K562 (cell line): ENCODE measurements around the gene CKAP5. TPM values are rescaled to one million over a fixed set of nuclear protein-coding genes. Genes with fewer than 3 reads are reported as not detected.

Source experiments
- ATAC-seq: fragments of 200-7000 bp; cut with Tn5 transposase; 3 replicates; pipeline ENCODE4 v1.9.1; 2020; ENCODE audit warnings: moderate library complexity
- BruUV-seq: library from RNA; stranded (reverse); fragments of 400-500 nt; replicated peaks from 2 replicates; lab custom pipeline; 2021; lab: Mats Ljungman, UMichigan
- CTCF ChIA-PET: fragments of 300-600 bp; formaldehyde crosslinking; extraction: SDS; loops from one replicate; lab custom pipeline; 2021; ENCODE audit warnings: low intra/inter-chr PET ratio; lab: Yijun Ruan, JAX
- POLR2A ChIA-PET: fragments of 300-600, 350-650 bp; sonication (Branson Sonifier 250); formaldehyde crosslinking; extraction: SDS; loops from one replicate; lab custom pipeline; 2021; ENCODE audit warnings: antibody characterized with exemption, inconsistent platforms; lab: Yijun Ruan, JAX
- DNase-seq, 4 experiments: peaks; one replicate each; pipeline versions ENCODE4 v3.0.0 to v3.0.0-alpha.2; 2011 to 2018; ENCODE audit warnings: low spot score in 3 of 4, mixed read lengths in 3 of 4; ENCODE audit errors: extremely low read depth in 1 of 4
- FAIRE-seq: peaks from 2 replicates; lab custom pipeline; 2011; peaks lifted over from hg19 to GRCh38; lab: Jason Lieb, UNC
- H2AFZ ChIP-seq: 2 replicates; pipeline ENCODE4 v1.6.0; 2011; ENCODE audit warnings: low read depth, low read length, control low read depth, inconsistent platforms
- H3K27ac ChIP-seq: fragments of 200-600 bp; 3 replicates; pipeline ENCODE4 v1.8.0; 2011; ENCODE audit warnings: low read depth, mild to moderate bottlenecking, control low read depth, inconsistent platforms, low read length, moderate library complexity, mixed read lengths; ENCODE audit errors: extremely low read depth
- H3K27me3 ChIP-seq, 2 experiments: fragments of 300-600 bp in 1 of 2; 2 replicates in 1 of 2; 3 replicates in 1 of 2; pipeline versions ENCODE4 v1.6.0 to v1.8.0; 2011; ENCODE audit warnings: inconsistent platforms in 2 of 2, low read length in 2 of 2, mild to moderate bottlenecking in 1 of 2, mixed read lengths in 1 of 2, moderate library complexity in 1 of 2; ENCODE audit not compliant: control insufficient read depth in 2 of 2, insufficient read depth in 2 of 2
- H3K36me3 ChIP-seq: fragments of 300-600 bp; 3 replicates; pipeline ENCODE4 v1.8.0; 2011; ENCODE audit warnings: mild to moderate bottlenecking, low read length, inconsistent platforms; ENCODE audit not compliant: control insufficient read depth, insufficient read depth
- H3K4me1 ChIP-seq, 2 experiments: fragments of 200-600 bp in 1 of 2; replicated peaks in 1 of 2; 2 replicates in 1 of 2; 3 replicates in 1 of 2; pipeline versions ENCODE4 v1.5.1 to v1.8.0; 2011; ENCODE audit warnings: inconsistent platforms in 2 of 2, low read length in 2 of 2, mild to moderate bottlenecking in 1 of 2, mixed read lengths in 1 of 2, moderate library complexity in 1 of 2; ENCODE audit not compliant: control insufficient read depth in 2 of 2, insufficient read depth in 2 of 2
- H3K4me2 ChIP-seq: 2 replicates; pipeline ENCODE4 v1.6.1; 2011; ENCODE audit warnings: low read length, control low read depth, inconsistent platforms, mixed read lengths; ENCODE audit not compliant: insufficient read depth
- H3K4me3 ChIP-seq: fragments of 200-600 bp; sonication (generic), shearing (Covaris generic); 2 replicates; pipeline ENCODE4 v1.5.1; 2016; ENCODE audit warnings: control low read depth, inconsistent platforms
- H3K79me2 ChIP-seq: fragments of 200-600 bp; 3 replicates; pipeline ENCODE4 v1.8.0; 2011; ENCODE audit warnings: low read length, inconsistent platforms; ENCODE audit not compliant: control insufficient read depth, insufficient read depth
- H3K9ac ChIP-seq, 2 experiments: 2 replicates each; pipeline versions ENCODE4 v1.6.0 to v1.6.1; 2011; ENCODE audit warnings: low read depth in 2 of 2, low read length in 2 of 2, control low read depth in 1 of 2, inconsistent platforms in 1 of 2, mild to moderate bottlenecking in 1 of 2, mixed read lengths in 1 of 2; ENCODE audit not compliant: insufficient read depth in 1 of 2
- H3K9me1 ChIP-seq: one replicate; pipeline ENCODE4 v1.6.0; 2011; ENCODE audit warnings: inconsistent platforms, mild to moderate bottlenecking, low read length, moderate library complexity; ENCODE audit not compliant: control insufficient read depth, insufficient read depth
- H3K9me3 ChIP-seq: replicated peaks from 2 replicates; pipeline ENCODE4 v1.5.1; 2011; ENCODE audit warnings: low read depth, low read length, inconsistent platforms; ENCODE audit not compliant: control insufficient read depth, insufficient read depth
- H4K20me1 ChIP-seq: replicated peaks from 2 replicates; pipeline ENCODE4 v1.6.1; 2011; ENCODE audit warnings: low read length, inconsistent platforms, mixed read lengths; ENCODE audit not compliant: control insufficient read depth, insufficient read depth
- CEBPG ChIP-seq, 3 experiments: fragments of 200-800 bp in 1 of 3; sonication (Bioruptor generic) in 1 of 3; sonication (generic) in 1 of 3; formaldehyde crosslinking in 1 of 3; IDR thresholded peaks in 2 of 3; conservative IDR thresholded peaks in 1 of 3; 2 replicates each; pipeline versions ENCODE4 v1.6.1 to v1.8.0; 2016 to 2022; ENCODE audit warnings: missing compliant biosample characterization in 2 of 3, missing genetic modification characterization in 2 of 3, mild to moderate bottlenecking in 1 of 3, missing genetic modification reagents in 1 of 3
- CLOCK ChIP-seq: fragments of 250-450 bp; sonication (Bioruptor Pico); IDR thresholded peaks from 2 replicates; pipeline ENCODE4 v1.4.0; 2020; ENCODE audit warnings: mild to moderate bottlenecking, moderate library complexity, borderline replicate concordance
- DLX4 ChIP-seq: fragments of 250-450 bp; sonication (Bioruptor Pico); IDR thresholded peaks from 2 replicates; pipeline ENCODE4 v1.6.1; 2021; ENCODE audit warnings: mild to moderate bottlenecking
- E2F8 ChIP-seq: fragments of 450-650 bp; IDR thresholded peaks from 2 replicates; pipeline ENCODE4 v1.7.1; 2018; ENCODE audit warnings: mild to moderate bottlenecking, low read depth; ENCODE audit not compliant: partially characterized antibody
- KDM4B ChIP-seq, 2 experiments: fragments of 450-650 bp in 1 of 2; sonication (generic) in 1 of 2; IDR thresholded peaks; 2 replicates each; pipeline ENCODE4 v1.6.1; 2016 to 2017; ENCODE audit warnings: borderline replicate concordance in 2 of 2, antibody characterized with exemption in 1 of 2, low read depth in 1 of 2, mild to moderate bottlenecking in 1 of 2
- OTX1 ChIP-seq: fragments of 450-650 bp; formaldehyde crosslinking; IDR thresholded peaks from 2 replicates; pipeline ENCODE4 v1.4.0; 2022; ENCODE audit warnings: mild to moderate bottlenecking
- RBBP5 ChIP-seq: fragments of 200-600 bp; sonication (generic); IDR thresholded peaks from 2 replicates; pipeline ENCODE4 v1.6.1; 2012; ENCODE audit warnings: borderline replicate concordance, mild to moderate bottlenecking, low read length, control low read depth, inconsistent platforms; ENCODE audit not compliant: insufficient read depth, poor library complexity, severe bottlenecking
- ZFPM2 ChIP-seq: fragments of 250-450 bp; sonication (Bioruptor Pico); IDR thresholded peaks from 2 replicates; pipeline ENCODE4 v1.5.1; 2022; ENCODE audit warnings: mild to moderate bottlenecking
- ZNF518B ChIP-seq: fragments of 250-450 bp; sonication (Bioruptor Pico); IDR thresholded peaks from 2 replicates; pipeline ENCODE4 v1.5.0; 2021; ENCODE audit warnings: mild to moderate bottlenecking, moderate library complexity
- WGBS: fragments of 100-300 bp; shearing (Covaris generic); methylation state at CpG from one replicate; pipeline ENCODE4 v1.1.6; 2016; ENCODE audit warnings: low coverage, mixed read lengths; ENCODE audit not compliant: insufficient coverage; ENCODE audit errors: missing lambda C conversion rate; 5-methylcytosine and 5-hydroxymethylcytosine counted together
- in situ Hi-C: fragments of 300-500 bp; cut with MboI; formaldehyde crosslinking; loops from 4 replicates; pipeline ENCODE4 v1.15.0; 2018; ENCODE audit warnings: inconsistent platforms, mixed read lengths
- intact Hi-C: fragments of 100-400 bp; cut with micrococcal nuclease; formaldehyde crosslinking; loops from 2 replicates; pipeline ENCODE4 v1.14.2; 2022
- polyA plus RNA-seq, 8 experiments: library from polyadenylated mRNA; depleted of rRNA in 4 of 8; stranded (reverse) in 5 of 8; unstranded in 3 of 8; fragments of >200 nt; fragmentation: Nextera tagmentation in 2 of 8; fragmentation: Illumina TruSeq in 1 of 8; extraction: Ambion mirVana in 2 of 8; extraction: Trizol in 1 of 8; gene quantifications; 2 replicates each; pipeline versions ENCODE4 v1.2.1 to v1.2.3, GENCODE V29; 2011 to 2014; ENCODE audit warnings: inconsistent platforms in 1 of 8, missing spikeins in 1 of 8
- total RNA-seq, 7 experiments: library from RNA; depleted of rRNA in 6 of 7; stranded (reverse); fragments of >200 nt in 6 of 7; fragmentation: Illumina TruSeq in 2 of 7; extraction: Trizol in 2 of 7; gene quantifications; 2 replicates each; pipeline versions ENCODE4 v1.2.1 to v1.2.3, GENCODE V29; 2011 to 2021; ENCODE audit warnings: low replicate concordance in 1 of 7

The CKAP5 gene
- total and polyA plus RNA-seq, 9 of the 15 experiments (the other 6 are each of a cell fraction or from before 2014, with no cell fraction given), result 60.1 to 239 (median 139) TPM

- H3K27ac ChIP-seq, result no peak overlapping the region
- no peak overlapping the region for H3K4me3 ChIP-seq
- H3K27me3 ChIP-seq, result peaks cover 0 to 3% of the 10 kb centered on the region in 2 experiments; a peak in 1 of 5 replicates
- H3K4me1 ChIP-seq, result peaks cover 4 to 17% of the 10 kb centered on the region in 2 experiments; a peak in 4 of 5 replicates
- FAIRE-seq, result no peak
- H3K9me3 ChIP-seq, result peaks cover 4% of the 10 kb centered on the region; the same call in 1 of the 2 replicates
- H3K4me2 ChIP-seq, result no peak overlapping the region
- intact Hi-C loops, result no loop called here
- DNase-seq, result no peak
- ChIA-PET CTCF (no interaction called here), POLR2A (interaction anchor here (0.6 to 1.3 kb wide), 3 partner anchors 8 to 69 kb away, joined by 3 to 7 read pairs (median 3); partner anchors contain the start of genes ARHGAP1 and ZNF408)
- peak overlapping the region in 1 of 2 experiments; percentile 65; a peak in 2 of 4 replicates for H3K9ac ChIP-seq
- no peaks in the 10 kb centered on the region for H3K9me1 ChIP-seq
- no peaks in the 10 kb centered on the region for H3K79me2 ChIP-seq
- in situ Hi-C loops, result no loop called here
- 68% methylated on average over 25 of the region's 25 CpGs for WGBS
- no peaks in the 10 kb centered on the region for H4K20me1 ChIP-seq
- H2AFZ ChIP-seq, result peak overlapping the region; percentile 55; the same call in 1 of the 2 replicates
- no peaks in the 10 kb centered on the region for H3K36me3 ChIP-seq
- peak; percentile 39 for ATAC-seq
- BruUV-seq, result no TSS peak
- TF ChIP-seq CLOCK (no peak), CEBPG (CRISPR knock-in tag; IDR thresholded peaks at IDR 0.05) (0 out of 2 replicates have a peak, but pooled peaks have one; percentile 8), CEBPG (tag; conservative IDR thresholded peaks at IDR 0.05 in 1 of 2, IDR thresholded peaks at IDR 0.05 in 1 of 2) (no peak), DLX4 (CRISPR knock-in tag) (no peak), KDM4B (IDR thresholded peaks at IDR 0.05; ENCODE audit: borderline replicate concordance in 2 of 2, low read depth in 1 of 2) (no peak), E2F8 (no peak), RBBP5 (no peak), OTX1 (CRISPR knock-in tag) (no peak), ZNF518B (no peak), ZFPM2 (CRISPR knock-in tag) (no peak)
Measured at GRCh38 chr11:46719543-46720218, 126.4 kb downstream of the CKAP5 start.
